Right lobe of liver (tissue), 4 donors: ENCODE measurements around the gene COQ8B.
"Not testable (repeated sequence)": the region's sequence is repeated elsewhere in the genome, so short reads cannot be mapped to it uniquely, and the experiment has no call there.

ENCODE experiments used
- POLR2A ChIP-seq: fragments of 450-650 bp; IDR thresholded peaks from one replicate; pipeline ENCODE4 v1.6.1; 2017; ENCODE audit warnings: antibody characterized with exemption, mild to moderate bottlenecking
- TF ChIP-seq, protein P1 (sequence below), 4 donors: fragments of 200-600 bp in 3 of 4; fragments of 450-650 bp in 1 of 4; IDR thresholded peaks; one replicate each; pipeline versions ENCODE4 v1.5.1 to v1.8.0; 2016 to 2022; ENCODE audit warnings: antibody characterized with exemption in 4 of 4, mild to moderate bottlenecking in 2 of 4
- donor health status: DM: no; HTN: no; CAD: no.
- donor health status: DM: no; HTN: no; CAD: no.
- donor health status: DM: no; HTN: yes; CAD: no.

DNA sequence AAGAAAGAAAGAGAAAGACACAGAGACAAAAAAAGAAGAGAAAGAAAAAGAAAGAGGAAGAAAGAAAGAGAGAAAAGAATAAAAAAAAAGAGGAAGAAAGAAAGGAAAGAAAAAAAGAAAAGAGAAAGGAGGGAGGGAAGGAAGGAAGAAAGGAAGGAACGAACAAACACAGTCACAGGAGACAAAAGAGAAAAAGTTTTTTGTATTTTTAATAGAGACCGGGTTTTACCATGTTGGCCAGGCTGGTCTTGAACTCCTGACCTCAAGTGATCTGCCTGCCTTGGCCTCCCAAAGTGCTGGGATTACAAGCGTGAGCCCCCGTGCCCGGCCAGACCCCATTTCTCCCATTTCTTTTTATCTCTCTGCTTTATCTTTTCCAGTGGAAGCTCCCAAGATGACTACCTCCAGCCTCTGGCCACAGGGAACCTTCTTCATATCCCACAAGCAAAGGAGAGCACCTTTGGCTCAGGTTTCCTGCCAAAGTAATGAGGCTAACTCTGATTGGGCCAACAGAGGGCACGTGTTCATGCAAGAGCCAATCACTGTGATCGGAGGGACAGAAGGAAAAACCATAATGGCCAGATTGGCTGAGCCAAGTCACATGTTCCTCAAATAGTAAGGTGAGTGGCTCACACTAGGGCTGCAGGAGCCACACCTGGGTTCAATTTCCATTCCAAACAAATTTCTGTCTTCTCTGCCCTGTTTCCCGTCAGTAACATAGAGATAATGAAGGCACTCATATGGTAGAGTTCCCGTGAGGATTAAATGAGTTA, 66.6 kb downstream of the COQ8B start:
- not testable (repeated sequence) for TF ChIP-seq POLR2A
- TF ChIP-seq, protein P1, sequence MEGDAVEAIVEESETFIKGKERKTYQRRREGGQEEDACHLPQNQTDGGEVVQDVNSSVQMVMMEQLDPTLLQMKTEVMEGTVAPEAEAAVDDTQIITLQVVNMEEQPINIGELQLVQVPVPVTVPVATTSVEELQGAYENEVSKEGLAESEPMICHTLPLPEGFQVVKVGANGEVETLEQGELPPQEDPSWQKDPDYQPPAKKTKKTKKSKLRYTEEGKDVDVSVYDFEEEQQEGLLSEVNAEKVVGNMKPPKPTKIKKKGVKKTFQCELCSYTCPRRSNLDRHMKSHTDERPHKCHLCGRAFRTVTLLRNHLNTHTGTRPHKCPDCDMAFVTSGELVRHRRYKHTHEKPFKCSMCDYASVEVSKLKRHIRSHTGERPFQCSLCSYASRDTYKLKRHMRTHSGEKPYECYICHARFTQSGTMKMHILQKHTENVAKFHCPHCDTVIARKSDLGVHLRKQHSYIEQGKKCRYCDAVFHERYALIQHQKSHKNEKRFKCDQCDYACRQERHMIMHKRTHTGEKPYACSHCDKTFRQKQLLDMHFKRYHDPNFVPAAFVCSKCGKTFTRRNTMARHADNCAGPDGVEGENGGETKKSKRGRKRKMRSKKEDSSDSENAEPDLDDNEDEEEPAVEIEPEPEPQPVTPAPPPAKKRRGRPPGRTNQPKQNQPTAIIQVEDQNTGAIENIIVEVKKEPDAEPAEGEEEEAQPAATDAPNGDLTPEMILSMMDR (IDR thresholded peaks at IDR 0.05): not testable (repeated sequence)
